IMR-90 (cell line): ENCODE results near the gene SNX15.

Experiments
- CHD1 ChIP-seq: IDR thresholded peaks from 2 replicates; pipeline ENCODE4 v1.6.1; 2012; ENCODE audit warnings: low read depth, low read length, improper control_type of control experiment
- TF ChIP-seq, protein P1 (sequence below): conservative IDR thresholded peaks from 2 replicates; pipeline ENCODE4 v1.5.1; 2012; ENCODE audit warnings: mild to moderate bottlenecking, low read depth, low read length, improper control_type of control experiment

DNA sequence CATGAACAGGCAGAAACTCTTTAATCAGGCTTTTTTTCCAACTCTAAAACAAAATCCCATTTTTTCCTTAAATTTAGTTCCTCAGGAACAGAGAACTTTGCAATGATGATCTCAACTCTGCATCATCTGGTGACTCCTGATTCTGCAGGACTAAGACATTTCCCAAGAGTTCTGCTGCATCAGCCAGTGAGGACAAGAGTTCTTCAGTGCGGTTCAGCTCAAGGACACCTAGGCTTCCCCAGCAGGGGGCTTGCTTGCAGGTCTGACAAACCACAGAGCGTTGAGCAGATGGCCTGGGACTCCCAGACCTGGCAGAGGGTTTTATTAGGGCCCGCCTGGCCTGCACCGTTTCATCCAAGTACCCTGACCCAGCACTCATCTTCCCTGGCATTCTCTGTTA is 50.2 kb downstream of the SNX15 start:
- TF ChIP-seq, protein P1, sequence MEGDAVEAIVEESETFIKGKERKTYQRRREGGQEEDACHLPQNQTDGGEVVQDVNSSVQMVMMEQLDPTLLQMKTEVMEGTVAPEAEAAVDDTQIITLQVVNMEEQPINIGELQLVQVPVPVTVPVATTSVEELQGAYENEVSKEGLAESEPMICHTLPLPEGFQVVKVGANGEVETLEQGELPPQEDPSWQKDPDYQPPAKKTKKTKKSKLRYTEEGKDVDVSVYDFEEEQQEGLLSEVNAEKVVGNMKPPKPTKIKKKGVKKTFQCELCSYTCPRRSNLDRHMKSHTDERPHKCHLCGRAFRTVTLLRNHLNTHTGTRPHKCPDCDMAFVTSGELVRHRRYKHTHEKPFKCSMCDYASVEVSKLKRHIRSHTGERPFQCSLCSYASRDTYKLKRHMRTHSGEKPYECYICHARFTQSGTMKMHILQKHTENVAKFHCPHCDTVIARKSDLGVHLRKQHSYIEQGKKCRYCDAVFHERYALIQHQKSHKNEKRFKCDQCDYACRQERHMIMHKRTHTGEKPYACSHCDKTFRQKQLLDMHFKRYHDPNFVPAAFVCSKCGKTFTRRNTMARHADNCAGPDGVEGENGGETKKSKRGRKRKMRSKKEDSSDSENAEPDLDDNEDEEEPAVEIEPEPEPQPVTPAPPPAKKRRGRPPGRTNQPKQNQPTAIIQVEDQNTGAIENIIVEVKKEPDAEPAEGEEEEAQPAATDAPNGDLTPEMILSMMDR = no peak
- TF ChIP-seq CHD1 = no peak
